HG02970 (cell line): ENCODE data around the gene TULP4.
"Not testable (repeated sequence)": the region's sequence is repeated elsewhere in the genome, so short reads cannot be mapped to it uniquely, and the experiment has no call there.

Experiments used
- ATAC-seq: cut with Tn5 transposase; IDR thresholded peaks from one replicate; pipeline ENCODE4 v1.9.1; 2021; ENCODE audit warnings: mild to moderate bottlenecking, moderate library complexity, moderate number of reproducible peaks; ENCODE audit not compliant: unreplicated experiment, low FRiP score

Gene TULP4

DNA sequence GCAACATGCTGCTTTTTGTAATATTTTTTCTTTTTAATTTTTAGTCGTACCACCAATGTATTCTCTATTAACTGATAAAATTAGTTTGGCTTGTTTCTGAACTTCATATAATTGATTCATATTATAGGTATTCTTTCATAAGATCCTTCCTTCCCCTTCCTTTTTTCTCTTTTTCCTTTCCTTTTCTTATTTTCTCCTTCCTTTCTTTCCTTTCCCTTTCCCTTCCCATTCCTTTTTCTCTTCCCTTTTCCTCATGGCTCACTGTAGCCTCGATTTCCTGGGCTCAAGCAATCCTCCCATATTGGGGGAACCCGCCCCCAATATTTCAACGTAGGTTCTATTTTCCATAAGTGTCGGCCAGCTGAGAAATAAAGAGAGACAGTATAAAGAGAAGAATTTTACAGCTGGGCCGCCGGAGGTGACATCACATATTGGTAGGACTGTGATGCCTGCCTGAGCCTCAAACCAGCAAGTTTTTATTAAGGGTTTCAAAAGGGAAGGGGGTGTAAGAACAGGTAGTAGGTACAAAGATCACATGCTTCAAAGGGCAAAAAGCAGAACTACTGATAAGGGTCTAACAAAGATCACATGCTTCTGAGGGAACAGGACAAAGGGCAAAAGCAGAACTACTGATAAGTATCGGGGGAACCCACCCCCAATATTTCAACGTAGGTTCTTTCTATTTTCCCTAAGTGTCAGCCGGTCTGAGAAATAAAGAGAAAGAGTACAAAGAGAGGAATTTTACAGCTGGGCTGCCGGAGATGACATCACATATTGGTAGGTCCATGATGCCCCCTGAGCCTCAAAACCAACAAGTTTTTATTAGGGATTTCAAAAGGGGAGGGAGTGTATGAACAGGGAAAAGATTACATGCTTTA lies 16.1 kb upstream of the TULP4 start:
- not testable (repeated sequence) for ATAC-seq

GRCh38 chr6:158296854-158297324 lies 15.4 kb upstream of the TULP4 start:
- ATAC-seq, result not testable (repeated sequence)

- ATAC-seq, result not testable (repeated sequence)
Observed at GRCh38 chr6:158297657-158298056, 14.6 kb upstream of the TULP4 start.

- ATAC-seq, result not testable (repeated sequence)
Observed at GRCh38 chr6:158300306-158301143, 11.7 kb upstream of the TULP4 start.

DNA sequence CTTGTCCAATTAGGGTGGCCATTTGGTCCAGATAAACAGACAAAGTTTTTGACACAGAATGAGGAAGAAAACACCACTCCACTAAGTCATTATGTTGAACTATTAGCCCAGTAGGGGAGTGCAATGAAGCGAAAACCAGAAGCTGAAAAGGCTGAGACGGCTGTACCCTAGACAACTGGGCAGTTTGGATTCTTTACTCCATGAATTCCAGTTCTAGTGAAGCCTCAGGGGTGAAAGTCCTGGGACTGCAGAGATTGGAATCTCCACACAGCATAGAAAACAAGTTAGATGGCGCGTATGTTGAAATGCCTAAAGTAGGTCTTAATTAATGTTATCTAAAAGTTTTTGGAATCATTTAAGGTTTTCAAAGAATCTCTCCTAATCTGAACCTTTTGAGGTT lies 10.7 kb upstream of the TULP4 start:
- not testable (repeated sequence) for ATAC-seq

- not testable (repeated sequence) for ATAC-seq
Observed at GRCh38 chr6:158302195-158302796, 10.0 kb upstream of the TULP4 start.

DNA sequence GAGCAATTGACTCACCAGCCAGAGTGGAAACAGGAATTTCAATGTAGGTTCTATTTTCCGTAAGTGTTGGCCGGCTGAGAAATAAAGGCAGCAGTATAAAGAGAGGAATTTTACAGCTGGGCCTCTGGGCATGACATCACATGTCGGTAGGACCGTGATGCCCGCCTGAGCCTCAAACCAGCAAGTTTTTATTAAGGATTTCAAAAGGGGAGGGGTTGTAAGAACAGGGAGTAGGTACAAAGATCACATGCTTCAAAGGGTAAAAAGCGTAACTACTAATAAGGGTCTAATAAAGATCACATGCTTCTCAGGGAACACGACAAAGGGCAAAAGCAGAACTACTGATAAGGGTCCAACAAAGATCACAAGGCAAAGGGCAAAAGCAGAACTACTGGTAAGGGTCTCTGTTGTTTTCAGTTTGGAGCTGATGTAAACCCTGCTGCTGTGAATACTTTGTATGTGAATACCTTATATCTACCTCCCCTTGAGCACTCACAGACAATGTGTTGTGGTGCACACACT lies 9.0 kb upstream of the TULP4 start:
- no peak for ATAC-seq

- no peak for ATAC-seq
Observed at GRCh38 chr6:158304254-158304653, 8.0 kb upstream of the TULP4 start.

DNA sequence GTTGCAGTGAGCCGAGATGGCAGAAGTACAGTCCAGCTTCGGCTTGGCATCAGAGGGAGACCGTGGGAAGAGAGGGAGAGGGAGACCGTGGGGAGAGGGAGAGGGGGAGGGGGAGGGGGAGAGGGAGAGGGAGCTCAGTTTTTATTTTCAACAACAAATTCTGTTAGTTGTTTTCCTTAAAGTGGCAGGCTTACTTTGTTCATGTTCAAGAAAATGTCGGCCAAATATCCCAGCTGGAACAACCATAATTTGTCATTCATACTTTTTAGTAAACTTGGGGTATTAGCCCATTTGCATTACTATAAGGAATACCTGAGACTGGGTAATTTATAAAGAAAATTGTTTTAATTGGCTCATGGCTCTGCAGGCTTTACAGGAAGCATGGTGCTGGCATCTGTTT lies 2.5 kb upstream of the TULP4 start:
- ATAC-seq, result no peak

DNA sequence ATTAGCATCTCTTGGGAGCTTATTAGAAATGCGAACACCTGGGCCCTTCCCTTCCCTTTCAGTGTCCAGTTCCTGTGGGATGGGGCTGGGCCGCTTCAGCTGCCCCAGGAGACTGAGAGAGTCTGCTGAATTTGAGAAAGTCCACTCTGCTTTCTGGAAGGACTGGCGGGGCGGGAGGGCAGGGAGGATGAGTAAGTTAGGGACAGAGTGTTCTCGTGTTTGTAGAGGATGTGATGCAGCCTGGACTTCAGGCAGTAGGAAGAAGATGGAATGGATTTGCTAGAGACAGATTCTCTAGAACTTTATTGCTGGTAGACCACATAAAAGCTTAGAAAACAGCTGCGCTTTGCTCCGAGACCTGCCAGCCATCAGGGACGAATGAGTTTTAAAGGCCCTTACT lies 1.1 kb upstream of the TULP4 start:
- ATAC-seq, result no peak

- ATAC-seq, result no peak
Observed at GRCh38 chr6:158311626-158312025, 639 bp upstream of the TULP4 start.

DNA sequence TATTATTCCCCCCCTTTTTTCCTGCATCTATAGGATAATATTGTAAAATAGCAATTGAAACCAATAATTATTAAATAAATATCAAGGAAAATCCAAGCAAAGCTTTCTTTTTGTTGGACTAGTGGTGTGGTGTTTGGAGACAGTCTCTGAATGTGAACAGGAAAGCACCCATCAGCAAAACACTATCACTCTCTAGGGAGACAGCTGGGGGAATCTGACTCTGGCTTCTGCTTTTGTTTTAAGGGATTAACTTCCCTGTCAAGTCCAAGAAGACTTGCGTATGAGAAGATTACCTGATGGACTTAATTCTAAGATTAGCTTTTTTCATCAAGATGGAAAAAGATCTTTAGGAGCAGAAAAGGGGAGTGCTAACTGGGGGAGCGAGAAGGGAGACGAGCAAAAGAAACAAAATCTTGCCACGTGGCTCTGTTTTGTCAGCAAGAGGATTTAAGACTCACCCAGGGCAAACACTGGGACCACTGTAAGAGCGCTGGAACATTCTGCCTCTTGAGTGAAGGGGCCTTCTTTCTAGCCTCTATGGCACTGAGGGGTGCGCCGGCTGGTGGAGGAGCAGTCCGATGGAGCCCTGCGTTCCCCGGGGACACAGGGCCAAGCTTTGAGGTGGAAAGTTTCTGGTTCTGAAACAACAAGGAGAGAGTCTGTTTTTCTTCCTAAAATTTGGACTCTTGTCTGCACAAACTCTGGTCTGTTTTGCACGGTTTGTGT lies 570 bp downstream of the TULP4 start:
- ATAC-seq, result no peak

DNA sequence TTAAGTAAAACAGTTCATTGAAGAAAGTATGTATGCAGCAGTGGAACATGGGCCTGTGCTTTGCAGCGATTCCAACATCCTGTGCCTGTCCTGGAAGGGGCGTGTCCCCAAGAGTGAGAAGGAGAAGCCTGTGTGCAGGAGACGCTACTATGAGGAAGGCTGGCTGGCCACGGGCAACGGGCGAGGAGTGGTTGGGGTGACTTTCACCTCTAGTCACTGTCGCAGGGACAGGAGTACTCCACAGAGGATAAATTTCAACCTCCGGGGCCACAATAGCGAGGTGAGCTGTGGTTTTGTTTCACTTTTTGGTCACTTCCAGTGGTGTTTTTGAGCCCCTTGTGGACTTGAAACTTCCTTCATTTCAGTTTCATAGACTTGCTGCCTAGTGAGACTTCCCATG lies 1.7 kb downstream of the TULP4 start:
- ATAC-seq, result peak; percentile 54

- ATAC-seq, result no peak
Observed at GRCh38 chr6:158314737-158315136, 2.5 kb downstream of the TULP4 start.

DNA sequence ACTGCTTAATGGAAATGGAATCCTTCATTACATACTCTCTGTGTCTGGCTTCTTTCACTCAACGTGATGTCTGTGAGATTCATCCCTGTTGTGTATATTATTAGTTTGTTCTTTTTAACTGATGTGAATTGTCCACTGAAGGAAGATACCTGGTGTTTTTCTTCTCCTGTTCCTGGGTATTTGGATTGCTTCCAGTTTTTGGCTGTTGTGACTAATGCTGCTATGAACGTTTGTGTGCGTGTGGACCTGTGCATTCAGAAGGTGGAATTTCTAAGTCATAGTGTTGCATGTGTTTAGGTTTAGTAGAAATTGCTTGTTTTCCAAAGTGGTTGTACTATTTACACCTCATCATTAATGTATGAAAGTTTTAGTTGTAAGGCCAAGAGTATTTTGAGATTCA lies 3.8 kb downstream of the TULP4 start:
- ATAC-seq, result no peak

GRCh38 chr6:158321960-158322359 lies 9.7 kb downstream of the TULP4 start:
- ATAC-seq, result no peak

DNA sequence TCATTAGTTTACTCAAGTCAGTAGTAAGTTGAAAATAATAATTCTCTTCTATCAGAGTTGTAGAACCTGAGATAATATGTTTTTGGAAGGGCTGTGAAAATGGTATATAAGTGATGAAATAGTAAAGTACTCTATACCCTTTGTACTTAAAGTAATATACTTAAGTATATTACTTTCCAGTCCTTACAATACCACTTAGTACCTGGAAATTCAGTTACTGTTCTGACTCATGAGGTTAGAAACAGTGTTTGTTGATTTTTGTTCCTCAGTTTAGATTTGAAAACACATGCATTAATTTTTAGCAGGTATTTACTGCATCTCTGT lies 10.1 kb downstream of the TULP4 start:
- ATAC-seq, result no peak

- peak; percentile 59 for ATAC-seq
Observed at GRCh38 chr6:158322724-158323560, 10.7 kb downstream of the TULP4 start.

GRCh38 chr6:158323561-158323958 lies 11.3 kb downstream of the TULP4 start:
- ATAC-seq, result peak; percentile 23
